Astrocyte (in vitro differentiated cells and primary cell): ENCODE results near the gene SFMBT2. TPM values are rescaled to one million over a fixed set of nuclear protein-coding genes. Genes with fewer than 3 reads are reported as not detected.
"Not testable (repeated sequence)": the region's sequence is repeated elsewhere in the genome, so short reads cannot be mapped to it uniquely, and the experiment has no call there.

Experiments
- DNase-seq: peaks from one replicate; pipeline ENCODE4 v3.0.0-alpha.2; 2010; ENCODE audit warnings: low read depth
- FAIRE-seq: peaks from 2 replicates; lab custom pipeline; 2011; peaks lifted over from hg19 to GRCh38; lab: Jason Lieb, UNC
- H2AFZ ChIP-seq: 2 replicates; pipeline ENCODE4 v1.6.0; 2012; ENCODE audit warnings: low read depth, low read length, inconsistent platforms
- H3K27ac ChIP-seq: 2 replicates; pipeline ENCODE4 v1.5.1; 2011; ENCODE audit warnings: low read depth, low read length, inconsistent platforms
- H3K27me3 ChIP-seq: 2 replicates; pipeline ENCODE4 v1.6.0; 2011; ENCODE audit warnings: low read length, inconsistent platforms; ENCODE audit not compliant: insufficient read depth
- H3K36me3 ChIP-seq: 2 replicates; pipeline ENCODE4 v1.5.1; 2011; ENCODE audit warnings: low read length, inconsistent platforms; ENCODE audit not compliant: insufficient read depth
- H3K4me1 ChIP-seq: 2 replicates; pipeline ENCODE4 v1.5.1; 2011; ENCODE audit warnings: low read length, inconsistent platforms; ENCODE audit not compliant: insufficient read depth
- H3K4me2 ChIP-seq: 2 replicates; pipeline ENCODE4 v1.6.0; 2012; ENCODE audit warnings: low read length, inconsistent platforms
- H3K4me3 ChIP-seq: 2 replicates; pipeline ENCODE4 v1.5.1; 2011; ENCODE audit warnings: low read depth, mild to moderate bottlenecking, low read length, inconsistent platforms; ENCODE audit not compliant: insufficient read depth
- H3K79me2 ChIP-seq: 2 replicates; pipeline ENCODE4 v1.6.0; 2012; ENCODE audit warnings: mild to moderate bottlenecking, low read length, inconsistent platforms; ENCODE audit not compliant: insufficient read depth
- H3K9ac ChIP-seq: 2 replicates; pipeline ENCODE4 v1.6.0; 2012; ENCODE audit warnings: mild to moderate bottlenecking, low read length, inconsistent platforms
- H3K9me3 ChIP-seq: 2 replicates; pipeline ENCODE4 v1.5.1; 2012; ENCODE audit warnings: low read depth, mild to moderate bottlenecking, low read length, inconsistent platforms; ENCODE audit not compliant: insufficient read depth
- H4K20me1 ChIP-seq: 2 replicates; pipeline ENCODE4 v1.6.0; 2012; ENCODE audit warnings: low read length, inconsistent platforms; ENCODE audit not compliant: insufficient read depth
- H3K27ac Mint-ChIP-seq: one replicate; pipeline ENCODE4 v1.8.0; 2021; ENCODE audit warnings: mild to moderate bottlenecking, mixed read lengths; ENCODE audit not compliant: unreplicated experiment
- H3K27me3 Mint-ChIP-seq: one replicate; pipeline ENCODE4 v1.8.0; 2021; ENCODE audit warnings: low read depth, mixed read lengths; ENCODE audit not compliant: unreplicated experiment
- H3K36me3 Mint-ChIP-seq: one replicate; pipeline ENCODE4 v1.8.0; 2021; ENCODE audit warnings: low read depth, mixed read lengths; ENCODE audit not compliant: unreplicated experiment
- H3K4me1 Mint-ChIP-seq: one replicate; pipeline ENCODE4 v1.8.0; 2021; ENCODE audit warnings: low read depth, mixed read lengths; ENCODE audit not compliant: unreplicated experiment
- H3K4me3 Mint-ChIP-seq: one replicate; pipeline ENCODE4 v1.8.0; 2021; ENCODE audit warnings: mild to moderate bottlenecking, moderate library complexity, mixed read lengths; ENCODE audit not compliant: unreplicated experiment
- H3K9me3 Mint-ChIP-seq: one replicate; pipeline ENCODE4 v1.8.0; 2021; ENCODE audit warnings: mild to moderate bottlenecking, mixed read lengths; ENCODE audit not compliant: unreplicated experiment
- CTCF ChIP-seq: IDR thresholded peaks from 2 replicates; pipeline ENCODE4 v1.5.1; 2011; ENCODE audit warnings: low read depth, mild to moderate bottlenecking, inconsistent platforms, low read length, moderate library complexity; ENCODE audit not compliant: insufficient read depth
- EZH2 ChIP-seq: IDR thresholded peaks from 2 replicates; pipeline ENCODE4 v1.6.1; 2012; ENCODE audit warnings: mild to moderate bottlenecking, low read length, inconsistent platforms; ENCODE audit not compliant: insufficient read depth
- total RNA-seq: library from RNA; stranded (reverse); gene quantifications from 2 replicates; pipeline ENCODE4 v1.2.1, GENCODE V29; 2021

Gene SFMBT2
- total RNA-seq, 1 donor from 2014 or later: 3.9 TPM

DNA sequence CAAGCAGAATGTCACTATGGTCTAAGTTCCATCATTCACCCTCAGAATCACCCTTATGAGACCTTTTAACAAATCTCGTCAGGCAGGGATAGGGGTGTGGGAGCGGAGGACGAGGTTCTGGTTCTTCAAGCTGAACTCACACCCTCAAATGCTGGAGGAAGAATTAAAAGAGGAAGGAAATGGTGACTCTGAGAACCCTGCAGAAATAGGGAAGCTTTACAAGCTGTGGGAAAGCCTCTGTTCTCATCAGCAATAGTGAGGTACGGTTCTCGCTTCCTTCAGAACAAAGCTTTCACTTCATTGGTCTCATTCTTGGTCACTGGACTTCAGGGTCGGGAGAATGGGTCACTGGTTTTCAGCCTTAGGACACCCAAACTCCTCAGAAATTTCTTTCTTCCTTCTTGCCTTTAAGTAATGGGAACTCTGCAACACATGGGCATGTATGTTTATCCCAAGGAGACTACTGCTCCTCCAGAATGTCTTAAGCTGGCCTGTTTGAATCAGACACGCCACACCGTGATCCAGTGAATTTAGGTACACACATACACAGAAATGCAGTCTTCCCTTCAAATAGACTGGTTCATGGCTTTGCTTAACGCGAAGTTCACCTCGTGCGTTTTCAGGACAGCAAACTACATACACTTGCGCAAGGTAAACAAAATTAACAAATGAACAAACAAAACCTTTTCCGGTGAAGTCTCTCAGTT, 226.0 kb downstream of the SFMBT2 start:
- no peaks in the 10 kb centered on the region for H4K20me1 ChIP-seq
- Mint-ChIP-seq H3K36me3 (no peaks in the 10 kb centered on the region), H3K27me3 (peaks cover 5% of the 10 kb centered on the region), H3K4me3 (no peak overlapping the region), H3K9me3 (no peaks in the 10 kb centered on the region), H3K4me1 (peaks cover 7% of the 10 kb centered on the region), H3K27ac (no peak overlapping the region)
- no peaks in the 10 kb centered on the region for H3K79me2 ChIP-seq
- H3K36me3 ChIP-seq: no peaks in the 10 kb centered on the region
- DNase-seq (no peak), FAIRE-seq (no peak)
- no peaks in the 10 kb centered on the region for H3K4me1 ChIP-seq
- H3K4me3 ChIP-seq: no peak overlapping the region
- H3K9me3 ChIP-seq: no peaks in the 10 kb centered on the region
- no peak overlapping the region for H3K4me2 ChIP-seq
- H3K27me3 ChIP-seq: no peaks in the 10 kb centered on the region
- no peak overlapping the region for H2AFZ ChIP-seq
- no peak for TF ChIP-seq EZH2
- no peak for TF ChIP-seq CTCF
- H3K27ac ChIP-seq: no peak overlapping the region
- H3K9ac ChIP-seq: no peak overlapping the region

- H3K4me1 Mint-ChIP-seq, H3K79me2 ChIP-seq, H2AFZ ChIP-seq, FAIRE-seq, H3K4me2 ChIP-seq, H3K4me1 ChIP-seq, H4K20me1 ChIP-seq, H3K36me3 ChIP-seq, H3K36me3 Mint-ChIP-seq, H3K4me3 Mint-ChIP-seq, H3K9me3 Mint-ChIP-seq, H3K27ac Mint-ChIP-seq, H3K9me3 ChIP-seq, H3K27ac ChIP-seq, H3K9ac ChIP-seq, DNase-seq, H3K27me3 ChIP-seq, H3K4me3 ChIP-seq, H3K27me3 Mint-ChIP-seq: not testable (repeated sequence)
Observed at GRCh38 chr10:7184116-7184515, 226.7 kb downstream of the SFMBT2 start.

GRCh38 chr10:7182327-7182726, 228.5 kb downstream of the SFMBT2 start:
- H2AFZ ChIP-seq, H3K4me2 ChIP-seq, H3K27me3 Mint-ChIP-seq, H3K36me3 ChIP-seq, FAIRE-seq, H3K4me3 Mint-ChIP-seq, DNase-seq, H3K27ac ChIP-seq, H3K36me3 Mint-ChIP-seq, H3K79me2 ChIP-seq, H4K20me1 ChIP-seq, H3K9ac ChIP-seq, H3K9me3 Mint-ChIP-seq, H3K27ac Mint-ChIP-seq, H3K9me3 ChIP-seq, H3K4me1 ChIP-seq, H3K4me3 ChIP-seq, H3K27me3 ChIP-seq: not testable (repeated sequence)
- peaks cover 11% of the 10 kb centered on the region for H3K4me1 Mint-ChIP-seq
